Measurements from ENCODE around the gene EAF1.

DNA sequence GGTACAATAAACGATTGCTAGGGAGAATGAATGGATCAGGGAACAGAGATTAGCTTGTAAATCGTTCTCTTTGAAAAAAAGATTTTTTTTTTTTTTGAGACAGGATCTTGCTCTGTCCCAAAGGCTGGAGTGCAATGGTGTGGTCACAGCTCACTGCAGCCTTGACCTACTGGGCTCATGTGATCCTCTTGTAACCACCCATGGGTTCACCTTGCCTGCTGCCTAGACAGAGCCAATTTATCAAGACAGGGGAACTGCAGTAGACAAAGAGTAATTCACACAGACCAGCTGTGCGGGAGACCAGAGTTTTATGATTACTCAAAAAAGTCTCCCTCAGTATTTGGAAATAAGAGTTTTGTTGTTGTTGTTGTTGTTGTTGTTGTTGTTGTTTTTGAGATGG lies 39.7 kb upstream of the EAF1 start:
- TF ChIP-seq, protein P1, sequence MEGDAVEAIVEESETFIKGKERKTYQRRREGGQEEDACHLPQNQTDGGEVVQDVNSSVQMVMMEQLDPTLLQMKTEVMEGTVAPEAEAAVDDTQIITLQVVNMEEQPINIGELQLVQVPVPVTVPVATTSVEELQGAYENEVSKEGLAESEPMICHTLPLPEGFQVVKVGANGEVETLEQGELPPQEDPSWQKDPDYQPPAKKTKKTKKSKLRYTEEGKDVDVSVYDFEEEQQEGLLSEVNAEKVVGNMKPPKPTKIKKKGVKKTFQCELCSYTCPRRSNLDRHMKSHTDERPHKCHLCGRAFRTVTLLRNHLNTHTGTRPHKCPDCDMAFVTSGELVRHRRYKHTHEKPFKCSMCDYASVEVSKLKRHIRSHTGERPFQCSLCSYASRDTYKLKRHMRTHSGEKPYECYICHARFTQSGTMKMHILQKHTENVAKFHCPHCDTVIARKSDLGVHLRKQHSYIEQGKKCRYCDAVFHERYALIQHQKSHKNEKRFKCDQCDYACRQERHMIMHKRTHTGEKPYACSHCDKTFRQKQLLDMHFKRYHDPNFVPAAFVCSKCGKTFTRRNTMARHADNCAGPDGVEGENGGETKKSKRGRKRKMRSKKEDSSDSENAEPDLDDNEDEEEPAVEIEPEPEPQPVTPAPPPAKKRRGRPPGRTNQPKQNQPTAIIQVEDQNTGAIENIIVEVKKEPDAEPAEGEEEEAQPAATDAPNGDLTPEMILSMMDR (IDR thresholded peaks at IDR 0.05): no peak
- TF ChIP-seq POLR2A (IDR thresholded peaks at IDR 0.05): no peak
- TF ChIP-seq EP300 (IDR thresholded peaks at IDR 0.05): no peak
- TF ChIP-seq POLR2AphosphoS5 (IDR thresholded peaks at IDR 0.05): no peak
